ENCODE results near the gene DOK6.

- TF ChIP-seq CTCF (IDR thresholded peaks at IDR 0.05 in 4 of 5, conservative IDR thresholded peaks at IDR 0.05 in 1 of 5), result no peak
- no peak for TF ChIP-seq POLR2A (IDR thresholded peaks at IDR 0.05)
Observed at GRCh38 chr18:69388222-69388621, 12.5 kb upstream of the DOK6 start.
